DND-41 (cell line): ENCODE measurements around the gene NPM1.

Source experiments
- ATAC-seq: fragments of 200-7000 bp; cut with Tn5 transposase; 3 replicates; pipeline ENCODE4 v1.9.1; 2021; ENCODE audit warnings: low read depth; ENCODE audit not compliant: insufficient read depth
- DNase-seq: peaks from one replicate; pipeline ENCODE4 v3.0.0-alpha.2; 2020
- H2AFZ ChIP-seq: 2 replicates; pipeline ENCODE4 v1.6.0; 2012; ENCODE audit warnings: low read depth, low read length
- H3K27ac ChIP-seq: 2 replicates; pipeline ENCODE4 v1.5.1; 2012; ENCODE audit warnings: low read length, inconsistent platforms
- H3K27me3 ChIP-seq: fragments of 200-600 bp; sonication (generic); 2 replicates; pipeline ENCODE4 v1.6.0; 2012; ENCODE audit warnings: low read length, mild to moderate bottlenecking, inconsistent platforms; ENCODE audit not compliant: insufficient read depth, poor library complexity
- H3K36me3 ChIP-seq: 2 replicates; pipeline ENCODE4 v1.5.1; 2012; ENCODE audit warnings: low read length, inconsistent platforms; ENCODE audit not compliant: insufficient read depth
- H3K4me1 ChIP-seq: 2 replicates; pipeline ENCODE4 v1.5.1; 2012; ENCODE audit warnings: mild to moderate bottlenecking, low read length; ENCODE audit not compliant: insufficient read depth
- H3K4me2 ChIP-seq: 2 replicates; pipeline ENCODE4 v1.6.0; 2012; ENCODE audit warnings: mild to moderate bottlenecking, moderate library complexity, low read length, inconsistent platforms; ENCODE audit not compliant: insufficient read depth
- H3K4me3 ChIP-seq, 2 experiments: fragments of 200-600 bp in 1 of 2; shearing (Covaris generic) in 1 of 2; 2 replicates each; pipeline ENCODE4 v1.5.1; 2012 to 2016; ENCODE audit warnings: inconsistent platforms in 2 of 2, low read length in 2 of 2, mild to moderate bottlenecking in 2 of 2, low read depth in 1 of 2, moderate library complexity in 1 of 2
- H3K79me2 ChIP-seq: 2 replicates; pipeline ENCODE4 v1.6.0; 2012; ENCODE audit warnings: low read length, inconsistent platforms; ENCODE audit not compliant: insufficient read depth
- H3K9ac ChIP-seq: 2 replicates; pipeline ENCODE4 v1.6.0; 2012; ENCODE audit warnings: low read depth, mild to moderate bottlenecking, inconsistent platforms, low read length, moderate library complexity
- H3K9me3 ChIP-seq: 2 replicates; pipeline ENCODE4 v1.5.1; 2012; ENCODE audit warnings: low read length, moderate library complexity, mild to moderate bottlenecking, inconsistent platforms; ENCODE audit not compliant: insufficient read depth, severe bottlenecking
- H4K20me1 ChIP-seq: 2 replicates; pipeline ENCODE4 v1.6.0; 2012; ENCODE audit warnings: low read length; ENCODE audit not compliant: insufficient read depth
- EZH2 ChIP-seq: IDR thresholded peaks from 3 replicates; pipeline ENCODE4 v1.6.1; 2012; ENCODE audit warnings: borderline replicate concordance, low read depth, mild to moderate bottlenecking, moderate library complexity, low read length, inconsistent platforms; ENCODE audit not compliant: severe bottlenecking
- TF ChIP-seq, protein P1 (sequence below): IDR thresholded peaks from 2 replicates; pipeline ENCODE4 v1.5.1; 2012; ENCODE audit warnings: borderline replicate concordance, low read length, moderate library complexity, mild to moderate bottlenecking; ENCODE audit not compliant: poor library complexity, severe bottlenecking; ENCODE audit errors: extremely low read depth

NPM1 gene

DNA sequence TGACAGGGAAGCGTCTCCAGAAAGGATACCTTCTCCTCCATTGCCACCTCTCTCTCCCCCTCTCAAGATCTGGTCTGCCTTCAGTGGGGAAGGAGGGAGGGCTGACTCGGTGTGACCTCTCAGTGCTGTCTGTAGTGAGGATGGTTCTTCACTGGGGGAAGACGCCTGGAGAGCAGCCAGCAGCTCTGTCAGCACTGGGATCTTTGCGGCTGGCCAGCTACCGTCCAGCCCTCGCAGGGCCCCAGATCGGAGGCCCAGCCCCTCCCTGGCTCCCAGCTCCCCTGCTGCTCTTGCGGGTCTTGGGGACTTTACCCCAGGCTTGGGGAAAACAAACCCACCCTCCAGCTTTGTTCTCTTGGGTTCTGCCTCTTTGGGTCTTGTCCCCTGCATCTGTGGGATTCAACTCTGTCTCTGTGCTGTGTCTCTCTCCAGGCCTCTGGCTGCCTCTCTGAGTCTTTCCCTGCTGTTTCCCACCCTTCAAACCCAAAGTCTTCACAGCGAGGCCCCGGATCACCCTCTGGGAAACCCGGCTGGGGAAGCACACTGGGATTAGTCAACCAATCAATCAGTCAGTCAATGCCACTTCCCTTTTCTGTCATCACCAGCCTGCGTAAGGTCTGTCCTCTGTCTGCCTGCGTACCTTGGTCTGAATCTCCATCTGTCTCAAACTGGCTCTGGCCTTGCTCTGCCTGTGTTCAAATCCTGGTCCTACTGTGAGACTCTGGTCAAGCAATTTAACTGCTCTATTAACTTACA is 54.8 kb downstream of the NPM1 start:
- ATAC-seq (no peak), DNase-seq (no peak)
- H3K79me2 ChIP-seq, result no peaks in the 10 kb centered on the region
- H4K20me1 ChIP-seq, result peaks cover 5% of the 10 kb centered on the region; the same call in 1 of the 2 replicates
- TF ChIP-seq, protein P1, sequence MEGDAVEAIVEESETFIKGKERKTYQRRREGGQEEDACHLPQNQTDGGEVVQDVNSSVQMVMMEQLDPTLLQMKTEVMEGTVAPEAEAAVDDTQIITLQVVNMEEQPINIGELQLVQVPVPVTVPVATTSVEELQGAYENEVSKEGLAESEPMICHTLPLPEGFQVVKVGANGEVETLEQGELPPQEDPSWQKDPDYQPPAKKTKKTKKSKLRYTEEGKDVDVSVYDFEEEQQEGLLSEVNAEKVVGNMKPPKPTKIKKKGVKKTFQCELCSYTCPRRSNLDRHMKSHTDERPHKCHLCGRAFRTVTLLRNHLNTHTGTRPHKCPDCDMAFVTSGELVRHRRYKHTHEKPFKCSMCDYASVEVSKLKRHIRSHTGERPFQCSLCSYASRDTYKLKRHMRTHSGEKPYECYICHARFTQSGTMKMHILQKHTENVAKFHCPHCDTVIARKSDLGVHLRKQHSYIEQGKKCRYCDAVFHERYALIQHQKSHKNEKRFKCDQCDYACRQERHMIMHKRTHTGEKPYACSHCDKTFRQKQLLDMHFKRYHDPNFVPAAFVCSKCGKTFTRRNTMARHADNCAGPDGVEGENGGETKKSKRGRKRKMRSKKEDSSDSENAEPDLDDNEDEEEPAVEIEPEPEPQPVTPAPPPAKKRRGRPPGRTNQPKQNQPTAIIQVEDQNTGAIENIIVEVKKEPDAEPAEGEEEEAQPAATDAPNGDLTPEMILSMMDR, result no peak
- no peak for TF ChIP-seq EZH2
- no peaks in the 10 kb centered on the region for H3K36me3 ChIP-seq
- no peak overlapping the region for H3K4me3 ChIP-seq
- no peaks in the 10 kb centered on the region for H3K4me1 ChIP-seq
- H2AFZ ChIP-seq, result no peak overlapping the region
- H3K27ac ChIP-seq, result no peak overlapping the region
- no peaks in the 10 kb centered on the region for H3K27me3 ChIP-seq
- no peak overlapping the region for H3K9ac ChIP-seq
- H3K4me2 ChIP-seq, result no peak overlapping the region
- no peaks in the 10 kb centered on the region for H3K9me3 ChIP-seq

DNA sequence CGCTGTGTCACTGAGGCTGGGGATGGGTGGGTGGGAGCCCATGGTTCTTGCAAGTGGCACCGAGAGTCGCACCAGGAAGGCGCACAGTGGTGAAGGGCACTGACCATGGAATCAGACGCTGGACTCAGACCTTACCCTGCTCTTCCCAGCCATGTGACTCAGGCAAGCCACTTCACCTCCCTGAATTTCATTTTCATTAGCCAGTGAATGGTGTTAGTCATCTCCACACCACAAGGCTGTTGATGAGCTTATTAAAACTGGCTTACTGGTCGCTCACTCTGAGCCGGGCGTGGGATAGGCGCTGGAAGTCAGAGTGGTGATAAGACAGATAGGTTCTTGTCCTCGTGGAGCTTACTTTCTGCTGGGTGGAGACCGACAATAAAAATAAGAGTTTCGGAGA is 56.9 kb downstream of the NPM1 start:
- DNase-seq (no peak), ATAC-seq (no peak)
- Histone ChIP-seq H3K4me1 (no peaks in the 10 kb centered on the region), H3K4me3 (no peak overlapping the region), H2AFZ (no peak overlapping the region), H3K9me3 (no peaks in the 10 kb centered on the region), H4K20me1 (no peaks in the 10 kb centered on the region), H3K27me3 (no peaks in the 10 kb centered on the region), H3K4me2 (no peak overlapping the region), H3K79me2 (no peaks in the 10 kb centered on the region), H3K27ac (no peak overlapping the region), H3K9ac (no peak overlapping the region), H3K36me3 (no peaks in the 10 kb centered on the region)
- TF ChIP-seq, protein P1, result no peak
- no peak for TF ChIP-seq EZH2

DNA sequence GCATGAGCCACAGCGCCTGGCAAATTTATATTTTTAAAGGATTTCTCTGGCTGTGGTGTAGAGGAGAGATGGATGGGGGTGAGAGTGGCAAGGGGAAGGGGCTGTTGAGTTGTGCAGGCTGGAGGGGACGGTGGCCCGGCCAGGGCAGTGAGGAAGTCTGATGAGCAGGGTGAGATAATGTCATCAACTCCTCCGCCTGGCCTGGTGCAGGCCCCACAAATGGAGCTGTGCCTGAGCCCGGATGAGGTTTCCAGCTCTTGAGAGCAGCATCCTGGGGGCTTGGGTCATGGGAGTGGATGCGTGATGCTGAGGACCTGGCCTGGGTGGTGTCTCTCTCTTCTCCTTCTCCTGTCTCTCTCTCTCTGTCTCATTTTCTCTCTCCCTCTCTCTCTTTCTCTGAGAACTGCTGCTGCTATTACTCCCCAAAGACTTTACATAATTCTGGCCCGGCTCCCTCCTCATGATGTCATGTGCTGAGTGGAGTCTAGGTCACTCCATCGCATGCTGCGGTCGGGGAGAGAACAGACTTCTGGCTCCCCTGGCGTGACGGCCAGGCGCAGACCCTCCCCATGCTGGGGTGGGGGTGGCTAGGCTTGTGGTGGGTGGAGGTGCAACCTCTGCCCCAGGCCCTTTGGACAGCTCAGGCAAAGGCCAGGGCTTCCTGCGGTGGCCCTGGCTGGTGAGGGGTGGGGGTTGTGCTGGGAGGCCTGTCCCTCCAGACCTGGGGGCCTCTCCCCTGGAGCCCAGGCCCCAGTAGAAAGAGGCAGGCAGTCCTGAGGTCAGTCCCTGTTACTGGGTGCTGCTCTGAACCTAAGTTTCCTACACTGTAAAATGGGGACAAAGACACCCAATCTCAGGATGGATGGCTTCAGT is 58.2 kb downstream of the NPM1 start:
- H2AFZ ChIP-seq, result no peak overlapping the region

More for the DNA sequence above, 58.2 kb downstream of the NPM1 start:
- Histone ChIP-seq H3K79me2 (no peaks in the 10 kb centered on the region), H3K27ac (no peak overlapping the region), H3K9me3 (no peaks in the 10 kb centered on the region), H4K20me1 (no peaks in the 10 kb centered on the region), H3K27me3 (no peaks in the 10 kb centered on the region), H3K36me3 (no peaks in the 10 kb centered on the region), H3K9ac (no peak overlapping the region), H3K4me2 (no peak overlapping the region), H3K4me1 (no peaks in the 10 kb centered on the region), H3K4me3 (no peak overlapping the region)
- ATAC-seq (no peak), DNase-seq (no peak)
- no peak for TF ChIP-seq EZH2
- TF ChIP-seq, protein P1, result no peak
